Measurements from ENCODE around the gene PTPRF. TPM values are rescaled to one million over a fixed set of nuclear protein-coding genes. Genes with fewer than 3 reads are reported as not detected.
A peak's percentile ranks its signal among the peaks of the same experiment; 100 is the strongest.
"Not testable (repeated sequence)": the region's sequence is repeated elsewhere in the genome, so short reads cannot be mapped to it uniquely, and the experiment has no call there.

The PTPRF gene
- total RNA-seq, 3 donors from 2014 or later (not counting 1 experiment from before 2014, with no cell fraction given), result 0.12 to 1.9 TPM; not detected in 1

DNA sequence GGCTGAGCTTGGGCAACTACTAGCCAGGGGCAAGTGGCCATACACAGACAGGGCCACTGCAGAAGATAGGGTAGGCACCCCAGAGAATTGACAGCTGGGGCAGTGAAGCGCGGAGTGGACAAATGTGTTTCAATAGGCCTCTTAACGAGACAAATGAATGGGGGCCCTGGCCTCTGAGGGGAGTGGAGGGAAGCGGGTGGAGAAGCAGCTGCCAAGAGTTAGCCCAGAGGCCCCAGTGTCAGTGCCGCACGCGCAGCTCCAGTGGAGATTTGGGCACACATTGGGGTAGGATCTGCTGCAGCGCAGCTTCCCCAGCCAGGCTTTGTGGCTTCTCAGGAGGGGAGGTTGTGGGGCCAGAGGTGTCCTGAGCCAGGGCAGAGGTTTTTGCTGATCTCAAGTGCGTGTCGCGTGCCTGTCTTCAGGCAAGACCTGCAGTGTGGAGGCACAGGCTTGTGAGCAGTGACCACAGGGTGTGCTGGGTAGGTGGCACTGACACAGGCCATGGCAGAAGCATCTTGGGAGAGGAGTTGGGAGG is 16.9 kb downstream of the PTPRF start:
- H3K27me3 ChIP-seq (ENCODE audit: control insufficient read depth, insufficient read depth, low read length), result no peaks in the 10 kb centered on the region
- ATAC-seq (no peak), DNase-seq (no peak)
- H3K27ac ChIP-seq (ENCODE audit: low read length), result no peak overlapping the region
- no peak overlapping the region for H3K27ac Mint-ChIP-seq
- 79% methylated on average over 11 of the region's 11 CpGs for WGBS (ENCODE audit: insufficient coverage)
- no peaks in the 10 kb centered on the region for H3K36me3 Mint-ChIP-seq
- no peaks in the 10 kb centered on the region for H3K36me3 ChIP-seq (ENCODE audit: control insufficient read depth, insufficient read depth, low read length)
- H3K4me3 Mint-ChIP-seq, result no peak overlapping the region
- no peak overlapping the region for H3K4me3 ChIP-seq (ENCODE audit: low read length)
- H3K4me1 ChIP-seq (ENCODE audit: control insufficient read depth, insufficient read depth, low read length), result peaks cover 4% of the 10 kb centered on the region
- no peaks in the 10 kb centered on the region for H3K9me3 ChIP-seq (ENCODE audit: control insufficient read depth, insufficient read depth, low read length)
- TF ChIP-seq, protein P1, sequence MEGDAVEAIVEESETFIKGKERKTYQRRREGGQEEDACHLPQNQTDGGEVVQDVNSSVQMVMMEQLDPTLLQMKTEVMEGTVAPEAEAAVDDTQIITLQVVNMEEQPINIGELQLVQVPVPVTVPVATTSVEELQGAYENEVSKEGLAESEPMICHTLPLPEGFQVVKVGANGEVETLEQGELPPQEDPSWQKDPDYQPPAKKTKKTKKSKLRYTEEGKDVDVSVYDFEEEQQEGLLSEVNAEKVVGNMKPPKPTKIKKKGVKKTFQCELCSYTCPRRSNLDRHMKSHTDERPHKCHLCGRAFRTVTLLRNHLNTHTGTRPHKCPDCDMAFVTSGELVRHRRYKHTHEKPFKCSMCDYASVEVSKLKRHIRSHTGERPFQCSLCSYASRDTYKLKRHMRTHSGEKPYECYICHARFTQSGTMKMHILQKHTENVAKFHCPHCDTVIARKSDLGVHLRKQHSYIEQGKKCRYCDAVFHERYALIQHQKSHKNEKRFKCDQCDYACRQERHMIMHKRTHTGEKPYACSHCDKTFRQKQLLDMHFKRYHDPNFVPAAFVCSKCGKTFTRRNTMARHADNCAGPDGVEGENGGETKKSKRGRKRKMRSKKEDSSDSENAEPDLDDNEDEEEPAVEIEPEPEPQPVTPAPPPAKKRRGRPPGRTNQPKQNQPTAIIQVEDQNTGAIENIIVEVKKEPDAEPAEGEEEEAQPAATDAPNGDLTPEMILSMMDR (IDR thresholded peaks at IDR 0.05), result no peak
- peaks cover 7 to 13% of the 10 kb centered on the region in 2 donors for H3K27me3 Mint-ChIP-seq (ENCODE audit: low read depth in 2 of 2)
- H3K4me1 Mint-ChIP-seq, result peaks cover 0 to 5% of the 10 kb centered on the region in 2 donors
- intact Hi-C loops (cut with micrococcal nuclease), result no loop called here
- H3K9me3 Mint-ChIP-seq, result no peaks in the 10 kb centered on the region

DNA sequence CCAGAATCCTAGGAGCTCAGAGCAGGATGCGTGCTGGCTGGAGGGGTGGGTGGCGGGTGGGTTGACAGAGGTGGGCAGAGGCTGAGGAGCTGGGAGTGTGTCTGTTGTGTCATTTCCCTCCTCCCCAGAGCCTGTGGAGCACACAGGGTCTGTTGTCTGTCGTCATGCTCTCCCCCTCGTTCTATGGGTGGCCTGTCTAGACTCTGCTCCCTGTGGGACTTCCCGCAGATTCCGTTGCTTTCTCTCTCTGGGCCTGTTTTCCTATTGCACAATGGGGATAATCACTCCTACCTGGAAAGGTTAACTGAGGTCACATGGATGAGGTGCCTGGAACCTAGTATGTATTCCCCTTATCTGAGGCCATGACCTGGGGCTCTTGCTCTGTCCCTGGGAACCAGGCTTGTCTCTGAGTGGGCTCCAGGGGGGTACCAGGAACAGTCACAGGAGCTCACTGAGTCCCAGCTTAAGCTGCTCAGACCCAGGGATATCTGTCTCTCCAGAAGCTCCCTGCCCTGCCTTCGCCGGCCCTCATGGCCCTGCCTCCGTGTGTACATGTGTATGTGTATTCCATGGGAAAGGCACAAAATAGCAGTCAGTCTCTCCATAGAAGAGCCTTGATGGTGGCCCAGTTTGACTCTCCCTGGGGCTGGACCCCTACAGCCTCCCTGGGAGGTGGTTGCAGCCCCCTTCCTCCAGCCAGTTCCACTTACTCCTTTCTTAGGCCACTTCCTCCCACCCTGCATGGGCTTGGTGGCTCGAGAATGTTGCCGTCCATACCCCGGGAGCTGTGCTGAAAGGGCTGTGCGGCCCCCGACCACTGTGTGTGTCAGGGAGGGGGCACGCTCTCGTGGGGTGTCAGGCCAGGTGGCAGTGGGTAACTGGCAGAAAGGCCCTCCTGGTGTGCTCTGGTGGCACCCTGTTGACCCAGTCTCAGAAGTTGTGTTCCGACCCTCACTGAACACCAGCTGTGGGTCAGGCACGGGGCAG is 17.9 kb downstream of the PTPRF start:
- Mint-ChIP-seq H3K27me3 (ENCODE audit: low read depth in 2 of 2) (peaks cover 7 to 13% of the 10 kb centered on the region in 2 donors), H3K4me3 (no peak overlapping the region), H3K4me1 (peaks cover 0 to 6% of the 10 kb centered on the region in 2 donors), H3K27ac (no peak overlapping the region), H3K36me3 (no peaks in the 10 kb centered on the region), H3K9me3 (no peaks in the 10 kb centered on the region)
- Histone ChIP-seq H3K9me3 (ENCODE audit: control insufficient read depth, insufficient read depth, low read length) (no peaks in the 10 kb centered on the region), H3K27ac (ENCODE audit: low read length) (no peak overlapping the region), H3K36me3 (ENCODE audit: control insufficient read depth, insufficient read depth, low read length) (no peaks in the 10 kb centered on the region), H3K4me3 (ENCODE audit: low read length) (no peak overlapping the region), H3K27me3 (ENCODE audit: control insufficient read depth, insufficient read depth, low read length) (no peaks in the 10 kb centered on the region), H3K4me1 (ENCODE audit: control insufficient read depth, insufficient read depth, low read length) (peaks cover 4% of the 10 kb centered on the region)
- ATAC-seq (no peak), DNase-seq (no peak)
- TF ChIP-seq, protein P1 (IDR thresholded peaks at IDR 0.05), result no peak
- intact Hi-C loops (cut with micrococcal nuclease), result no loop called here
- 86% methylated on average over 18 of the region's 18 CpGs for WGBS (ENCODE audit: insufficient coverage)

DNA sequence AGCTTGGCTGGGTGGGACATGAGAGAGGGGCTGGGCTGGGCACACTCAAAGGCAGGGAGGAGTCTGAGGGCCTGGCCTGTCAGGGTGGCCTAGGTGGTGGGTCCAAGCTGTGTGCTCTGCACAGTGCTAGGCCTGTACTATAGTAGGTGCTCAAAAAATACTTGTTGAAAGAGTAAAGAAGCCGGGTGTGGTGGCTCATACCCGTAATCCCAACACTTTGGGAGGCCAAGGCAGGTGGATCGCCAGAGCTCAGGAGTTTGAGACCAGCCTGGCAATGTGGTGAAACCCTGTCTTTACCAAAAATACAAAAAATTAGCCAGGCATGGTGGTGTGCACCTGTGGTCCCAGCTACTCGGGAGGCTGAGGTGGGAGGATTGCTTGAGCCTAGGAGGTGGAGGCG is 18.7 kb downstream of the PTPRF start:
- ATAC-seq; H3K36me3 ChIP-seq (ENCODE audit: control insufficient read depth, insufficient read depth, low read length); H3K9me3 Mint-ChIP-seq; H3K27me3 ChIP-seq (ENCODE audit: control insufficient read depth, insufficient read depth, low read length); H3K36me3 Mint-ChIP-seq; H3K27ac ChIP-seq (ENCODE audit: low read length); DNase-seq; H3K4me1 ChIP-seq (ENCODE audit: control insufficient read depth, insufficient read depth, low read length); H3K27ac Mint-ChIP-seq; intact Hi-C loops (cut with micrococcal nuclease); H3K4me3 ChIP-seq (ENCODE audit: low read length); H3K9me3 ChIP-seq (ENCODE audit: control insufficient read depth, insufficient read depth, low read length): not testable (repeated sequence)
- peaks cover 7 to 15% of the 10 kb centered on the region in 2 donors for H3K27me3 Mint-ChIP-seq (ENCODE audit: low read depth in 2 of 2)
- H3K4me3 Mint-ChIP-seq, result peak overlapping the region; percentile 50
- peaks cover 4 to 14% of the 10 kb centered on the region in 2 donors for H3K4me1 Mint-ChIP-seq
- WGBS (ENCODE audit: insufficient coverage), result 96% methylated on average over 3 of the region's 5 CpGs

DNA sequence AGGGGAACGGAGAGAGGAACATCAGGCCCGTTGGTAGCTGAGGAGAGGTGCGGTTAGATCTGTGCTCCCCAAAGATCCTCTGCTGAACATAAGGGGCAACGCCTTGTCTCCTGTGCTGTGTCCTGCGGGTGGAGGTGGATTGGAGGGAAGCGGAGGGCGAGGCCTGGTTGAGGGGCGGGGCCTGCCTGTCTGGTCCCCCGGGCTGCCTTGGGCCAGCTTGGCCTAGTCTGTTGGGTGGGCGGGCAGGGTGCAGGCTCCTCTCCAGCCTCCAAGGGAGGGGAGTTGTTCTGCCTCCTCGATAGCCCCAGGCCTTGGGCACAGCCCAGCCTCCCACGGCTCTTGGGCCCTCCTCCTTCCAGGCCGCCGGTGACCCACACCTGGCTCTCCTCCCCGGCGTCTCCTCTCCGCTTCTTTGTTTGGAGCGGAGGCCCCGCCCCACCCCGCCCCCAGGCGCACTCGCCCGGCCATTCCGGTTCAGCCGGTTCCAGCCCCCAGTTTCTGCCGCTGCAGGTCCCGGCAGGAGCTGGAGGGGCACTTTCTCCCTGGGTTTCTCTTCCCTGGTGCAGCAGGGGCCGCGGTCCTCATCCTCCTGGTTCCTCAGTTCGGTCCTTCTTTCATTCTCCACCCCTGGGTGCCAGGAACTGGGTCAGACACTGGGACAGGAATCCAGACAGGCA is 19.4 kb downstream of the PTPRF start:
- Histone ChIP-seq H3K27ac (ENCODE audit: low read length) (no peak overlapping the region), H3K27me3 (ENCODE audit: control insufficient read depth, insufficient read depth, low read length) (no peaks in the 10 kb centered on the region), H3K9me3 (ENCODE audit: control insufficient read depth, insufficient read depth, low read length) (no peaks in the 10 kb centered on the region), H3K36me3 (ENCODE audit: control insufficient read depth, insufficient read depth, low read length) (no peaks in the 10 kb centered on the region), H3K4me1 (ENCODE audit: control insufficient read depth, insufficient read depth, low read length) (peaks cover 4% of the 10 kb centered on the region), H3K4me3 (ENCODE audit: low read length) (no peak overlapping the region)
- peaks cover 7 to 15% of the 10 kb centered on the region in 2 donors for H3K27me3 Mint-ChIP-seq (ENCODE audit: low read depth in 2 of 2)
- peak overlapping the region; percentile 73 for H3K4me3 Mint-ChIP-seq
- TF ChIP-seq, protein P1 (IDR thresholded peaks at IDR 0.05), result no peak
- ATAC-seq (peak in 2 of 3 donors; percentile 36 to 45), DNase-seq (no peak)
- no peaks in the 10 kb centered on the region for H3K36me3 Mint-ChIP-seq
- 16% methylated on average over 29 of the region's 30 CpGs for WGBS (ENCODE audit: insufficient coverage)
- no peaks in the 10 kb centered on the region for H3K9me3 Mint-ChIP-seq
- intact Hi-C loops (cut with micrococcal nuclease), result no loop called here
- peaks cover 8 to 15% of the 10 kb centered on the region in 2 donors for H3K4me1 Mint-ChIP-seq
- no peak overlapping the region for H3K27ac Mint-ChIP-seq
